ENCODE measurements around the gene VOPP1. TPM values are rescaled to one million over a fixed set of nuclear protein-coding genes. Genes with fewer than 3 reads are reported as not detected.

The VOPP1 gene
- total RNA-seq, 4 donors from 2014 or later, result 22.1 to 79.2 (median 73.9) TPM

GRCh38 chr7:55449205-55449991 is 122.9 kb downstream of the VOPP1 start:
- H3K27me3 ChIP-seq, result no peaks in the 10 kb centered on the region
- no peaks in the 10 kb centered on the region for H3K9me3 ChIP-seq
- intact Hi-C loops (cut with DNase I; ENCODE audit: low total_unique reads), result no loop called here
- no peak for TF ChIP-seq EP300 (IDR thresholded peaks at IDR 0.05; ENCODE audit: low read depth)
- no peak for TF ChIP-seq CTCF (IDR thresholded peaks at IDR 0.05)
- no peak for TF ChIP-seq POLR2AphosphoS5 (IDR thresholded peaks at IDR 0.05)
- TF ChIP-seq POLR2A (IDR thresholded peaks at IDR 0.05), result no peak
- H3K4me3 ChIP-seq, result no peak overlapping the region
- 80 to 100% methylated on average over 2 to 31 of the region's 56 CpGs for WGBS, 2 donors (ENCODE audit: low coverage in 1 of 2)
- H3K27ac ChIP-seq, result no peak overlapping the region
- no peak for DNase-seq
- in situ Hi-C loops (cut with MboI; ENCODE audit: low pct_ligation_motif_present in 1 of 4, low pct_unique_long_range_greater_than_20kb in 1 of 4, low sequenced_read_pairs in 3 of 4), result no loop called here
- H3K36me3 ChIP-seq, result peaks cover 0 to 4% (median 0%) of the 10 kb centered on the region in 4 donors
- H3K4me1 ChIP-seq, result no peaks in the 10 kb centered on the region

GRCh38 chr7:55448526-55448925 is 123.8 kb downstream of the VOPP1 start:
- intact Hi-C loops (cut with DNase I; ENCODE audit: low total_unique reads) (no loop called here), in situ Hi-C loops (cut with MboI; ENCODE audit: low pct_ligation_motif_present in 1 of 4, low pct_unique_long_range_greater_than_20kb in 1 of 4, low sequenced_read_pairs in 3 of 4) (no loop called here)
- TF ChIP-seq CTCF (IDR thresholded peaks at IDR 0.05) (no peak), EP300 (IDR thresholded peaks at IDR 0.05; ENCODE audit: low read depth) (no peak), POLR2A (IDR thresholded peaks at IDR 0.05) (no peak), POLR2AphosphoS5 (IDR thresholded peaks at IDR 0.05) (no peak)
- H3K4me3 ChIP-seq, result no peak overlapping the region
- H3K36me3 ChIP-seq, result peaks cover 0 to 4% (median 0%) of the 10 kb centered on the region in 4 donors
- DNase-seq, result no peak
- no peaks in the 10 kb centered on the region for H3K27me3 ChIP-seq
- no peak overlapping the region for H3K27ac ChIP-seq
- H3K9me3 ChIP-seq, result no peaks in the 10 kb centered on the region
- H3K4me1 ChIP-seq, result no peaks in the 10 kb centered on the region
- WGBS, 2 donors (ENCODE audit: low coverage in 1 of 2), result 81 to 92% methylated on average over 5 to 22 of the region's 22 CpGs

- Histone ChIP-seq H3K36me3 (no peaks in the 10 kb centered on the region), H3K4me3 (no peak overlapping the region), H3K9me3 (no peaks in the 10 kb centered on the region), H3K4me1 (no peaks in the 10 kb centered on the region), H3K27me3 (no peaks in the 10 kb centered on the region), H3K27ac (no peak overlapping the region)
- no peak for DNase-seq
- WGBS, 2 donors (ENCODE audit: low coverage in 1 of 2), result 43 to 48% methylated on average over 1 of the region's 1 CpG
- in situ Hi-C loops (cut with MboI; ENCODE audit: low pct_ligation_motif_present in 1 of 4, low pct_unique_long_range_greater_than_20kb in 1 of 4, low sequenced_read_pairs in 3 of 4), result no loop called here
- no peak for TF ChIP-seq EP300 (IDR thresholded peaks at IDR 0.05; ENCODE audit: low read depth)
- TF ChIP-seq CTCF (IDR thresholded peaks at IDR 0.05), result no peak
- TF ChIP-seq POLR2AphosphoS5 (IDR thresholded peaks at IDR 0.05), result no peak
- no peak for TF ChIP-seq POLR2A (IDR thresholded peaks at IDR 0.05)
- intact Hi-C loops (cut with DNase I; ENCODE audit: low total_unique reads), result no loop called here
These were observed 127.5 kb downstream of the VOPP1 start for GRCh38 chr7:55444786-55445185.

- Histone ChIP-seq H3K4me3 (no peak overlapping the region), H3K36me3 (no peaks in the 10 kb centered on the region), H3K27ac (no peak overlapping the region), H3K9me3 (no peaks in the 10 kb centered on the region), H3K27me3 (no peaks in the 10 kb centered on the region), H3K4me1 (peaks cover 0 to 4% (median 0%) of the 10 kb centered on the region in 4 donors)
- intact Hi-C loops (cut with DNase I; ENCODE audit: low total_unique reads), result no loop called here
- no peak for DNase-seq
- in situ Hi-C loops (cut with MboI; ENCODE audit: low pct_ligation_motif_present in 1 of 4, low pct_unique_long_range_greater_than_20kb in 1 of 4, low sequenced_read_pairs in 3 of 4), result no loop called here
- TF ChIP-seq EP300 (IDR thresholded peaks at IDR 0.05; ENCODE audit: low read depth) (no peak), POLR2A (IDR thresholded peaks at IDR 0.05) (no peak), CTCF (IDR thresholded peaks at IDR 0.05) (no peak), POLR2AphosphoS5 (IDR thresholded peaks at IDR 0.05) (no peak)
- 79 to 80% methylated on average over 7 of the region's 7 CpGs for WGBS, 2 donors (ENCODE audit: low coverage in 1 of 2)
These were observed 130.4 kb downstream of the VOPP1 start for GRCh38 chr7:55441774-55442522.

All from transverse colon (tissue), 4 donors.